CD4-positive, alpha-beta T cell treated with Interleukin-1 beta for 1 hour (primary cell): Measurements from ENCODE around the gene CERT1.

Experiments
- DNase-seq, 2 donors: peaks; one replicate each; pipeline ENCODE4 v3.0.0-alpha.2; 2020 to 2022

The CERT1 gene

GRCh38 chr5:75469017-75469416 is 42.4 kb downstream of the CERT1 start:
- DNase-seq = no peak

GRCh38 chr5:75468593-75468992 is 42.8 kb downstream of the CERT1 start:
- no peak for DNase-seq

- no peak for DNase-seq
These were observed 45.3 kb downstream of the CERT1 start for GRCh38 chr5:75466006-75466716.

GRCh38 chr5:75465480-75465879 is 45.9 kb downstream of the CERT1 start:
- DNase-seq = no peak

- no peak for DNase-seq
These were observed 47.7 kb downstream of the CERT1 start for GRCh38 chr5:75463726-75464125.

- no peak for DNase-seq
These were observed 49.8 kb downstream of the CERT1 start for GRCh38 chr5:75461679-75462078.

- DNase-seq = no peak
These were observed 50.4 kb downstream of the CERT1 start for GRCh38 chr5:75460942-75461610.

- DNase-seq = no peak
These were observed 50.9 kb downstream of the CERT1 start for GRCh38 chr5:75460532-75460931.

- no peak for DNase-seq
These were observed 53.7 kb downstream of the CERT1 start for GRCh38 chr5:75457691-75458090.

- DNase-seq = no peak
These were observed 54.3 kb downstream of the CERT1 start for GRCh38 chr5:75457161-75457560.

- no peak for DNase-seq
These were observed 61.4 kb downstream of the CERT1 start for GRCh38 chr5:75450069-75450468.

GRCh38 chr5:75446068-75446467 is 65.4 kb downstream of the CERT1 start:
- no peak for DNase-seq

- DNase-seq = no peak
These were observed 69.9 kb downstream of the CERT1 start for GRCh38 chr5:75441560-75441959.

GRCh38 chr5:75439276-75439675 is 72.2 kb downstream of the CERT1 start:
- DNase-seq = no peak

GRCh38 chr5:75438722-75439121 is 72.7 kb downstream of the CERT1 start:
- no peak for DNase-seq

GRCh38 chr5:75435096-75435495 is 76.3 kb downstream of the CERT1 start:
- DNase-seq = no peak

- DNase-seq = no peak
These were observed 77.5 kb downstream of the CERT1 start for GRCh38 chr5:75433814-75434506.

- DNase-seq = no peak
These were observed 97.2 kb downstream of the CERT1 start for GRCh38 chr5:75414241-75414640.

GRCh38 chr5:75412111-75412990 is 99.1 kb downstream of the CERT1 start:
- no peak for DNase-seq

GRCh38 chr5:75405296-75405695 is 106.1 kb downstream of the CERT1 start:
- DNase-seq = no peak

- DNase-seq = no peak
These were observed 116.2 kb downstream of the CERT1 start for GRCh38 chr5:75395277-75395676.

GRCh38 chr5:75389430-75389829 is 122.0 kb downstream of the CERT1 start:
- DNase-seq = no peak

- DNase-seq = no peak
These were observed 123.6 kb downstream of the CERT1 start for GRCh38 chr5:75387806-75388205.
